ENCODE measurements around the gene AFAP1L1. TPM values are rescaled to one million over a fixed set of nuclear protein-coding genes. Genes with fewer than 3 reads are reported as not detected.

Gene AFAP1L1
- total and polyA plus RNA-seq, 2 of the 13 experiments (the other 11 are each of a cell fraction or from before 2014, with no cell fraction given), result 0.38 to 1.0 TPM

DNA sequence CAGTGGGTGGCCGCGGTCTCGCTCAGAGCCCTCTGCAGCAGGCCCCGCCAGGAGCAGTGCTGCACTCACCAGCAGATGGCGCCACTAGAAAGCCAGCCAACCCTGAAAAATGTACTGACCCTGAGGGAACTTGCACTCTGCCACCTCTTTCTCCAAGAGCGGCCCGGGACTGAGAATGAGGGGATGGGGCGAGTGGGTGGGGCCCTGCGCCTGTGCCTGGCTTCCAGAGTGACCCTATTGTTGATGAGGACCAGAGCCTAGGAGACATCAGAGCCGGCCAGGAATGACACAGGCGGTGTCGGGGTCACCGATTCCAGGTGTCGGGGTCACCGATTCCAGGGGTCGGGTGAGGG is 110.3 kb downstream of the AFAP1L1 start (continued):
- TF ChIP-seq, protein P1, sequence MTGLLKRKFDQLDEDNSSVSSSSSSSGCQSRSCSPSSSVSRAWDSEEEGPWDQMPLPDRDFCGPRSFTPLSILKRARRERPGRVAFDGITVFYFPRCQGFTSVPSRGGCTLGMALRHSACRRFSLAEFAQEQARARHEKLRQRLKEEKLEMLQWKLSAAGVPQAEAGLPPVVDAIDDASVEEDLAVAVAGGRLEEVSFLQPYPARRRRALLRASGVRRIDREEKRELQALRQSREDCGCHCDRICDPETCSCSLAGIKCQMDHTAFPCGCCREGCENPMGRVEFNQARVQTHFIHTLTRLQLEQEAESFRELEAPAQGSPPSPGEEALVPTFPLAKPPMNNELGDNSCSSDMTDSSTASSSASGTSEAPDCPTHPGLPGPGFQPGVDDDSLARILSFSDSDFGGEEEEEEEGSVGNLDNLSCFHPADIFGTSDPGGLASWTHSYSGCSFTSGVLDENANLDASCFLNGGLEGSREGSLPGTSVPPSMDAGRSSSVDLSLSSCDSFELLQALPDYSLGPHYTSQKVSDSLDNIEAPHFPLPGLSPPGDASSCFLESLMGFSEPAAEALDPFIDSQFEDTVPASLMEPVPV (CRISPR knock-in tag; IDR thresholded peaks at IDR 0.05), result no peak
- no peak for TF ChIP-seq SATB2 (CRISPR knock-in tag; IDR thresholded peaks at IDR 0.05)
- no peak for TF ChIP-seq ZNF761 (CRISPR knock-in tag; conservative IDR thresholded peaks at IDR 0.05)
- TF ChIP-seq TRIM24 (CRISPR knock-in tag; IDR thresholded peaks at IDR 0.05), result no peak
- TF ChIP-seq, protein P2, sequence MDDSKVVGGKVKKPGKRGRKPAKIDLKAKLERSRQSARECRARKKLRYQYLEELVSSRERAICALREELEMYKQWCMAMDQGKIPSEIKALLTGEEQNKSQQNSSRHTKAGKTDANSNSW (CRISPR knock-in tag; IDR thresholded peaks at IDR 0.05; ENCODE audit: borderline replicate concordance), result no peak
- no peak for TF ChIP-seq ZFP36L2 (CRISPR knock-in tag; IDR thresholded peaks at IDR 0.05)
- no peak for TF ChIP-seq ZNF605 (CRISPR knock-in tag; IDR thresholded peaks at IDR 0.05)
- TF ChIP-seq ZFX (CRISPR knock-in tag; IDR thresholded peaks at IDR 0.05; ENCODE audit: low read depth), result peak; percentile 81; the same call in 1 of the 2 replicates
- no peak for TF ChIP-seq ASH2L (IDR thresholded peaks at IDR 0.05; ENCODE audit: insufficient read length, low read depth, low read length)
- TF ChIP-seq ZNF34 (CRISPR knock-in tag; IDR thresholded peaks at IDR 0.05; ENCODE audit: borderline replicate concordance), result no peak
- 0 out of 2 replicates have a peak, but pooled peaks have one; percentile 58 for TF ChIP-seq PAX8 (CRISPR knock-in tag; IDR thresholded peaks at IDR 0.05; ENCODE audit: borderline replicate concordance)
- TF ChIP-seq, protein P3, sequence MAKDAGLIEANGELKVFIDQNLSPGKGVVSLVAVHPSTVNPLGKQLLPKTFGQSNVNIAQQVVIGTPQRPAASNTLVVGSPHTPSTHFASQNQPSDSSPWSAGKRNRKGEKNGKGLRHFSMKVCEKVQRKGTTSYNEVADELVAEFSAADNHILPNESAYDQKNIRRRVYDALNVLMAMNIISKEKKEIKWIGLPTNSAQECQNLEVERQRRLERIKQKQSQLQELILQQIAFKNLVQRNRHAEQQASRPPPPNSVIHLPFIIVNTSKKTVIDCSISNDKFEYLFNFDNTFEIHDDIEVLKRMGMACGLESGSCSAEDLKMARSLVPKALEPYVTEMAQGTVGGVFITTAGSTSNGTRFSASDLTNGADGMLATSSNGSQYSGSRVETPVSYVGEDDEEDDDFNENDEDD (CRISPR knock-in tag; IDR thresholded peaks at IDR 0.05; ENCODE audit: borderline replicate concordance), result no peak
- TF ChIP-seq ZBTB7B (CRISPR knock-in tag; IDR thresholded peaks at IDR 0.05), result 0 out of 2 replicates have a peak, but pooled peaks have one; percentile 20
- no peak for TF ChIP-seq SSRP1 (CRISPR knock-in tag; IDR thresholded peaks at IDR 0.05)
- peak; percentile 43; the same call in 1 of the 2 replicates for TF ChIP-seq ZNF235 (CRISPR knock-in tag; IDR thresholded peaks at IDR 0.05; ENCODE audit: borderline replicate concordance)
- no peak for TF ChIP-seq RNF2 (conservative IDR thresholded peaks at IDR 0.05; ENCODE audit: low read depth)
- no peak for TF ChIP-seq KLF6 (CRISPR knock-in tag; IDR thresholded peaks at IDR 0.05)
- TF ChIP-seq, protein P4, sequence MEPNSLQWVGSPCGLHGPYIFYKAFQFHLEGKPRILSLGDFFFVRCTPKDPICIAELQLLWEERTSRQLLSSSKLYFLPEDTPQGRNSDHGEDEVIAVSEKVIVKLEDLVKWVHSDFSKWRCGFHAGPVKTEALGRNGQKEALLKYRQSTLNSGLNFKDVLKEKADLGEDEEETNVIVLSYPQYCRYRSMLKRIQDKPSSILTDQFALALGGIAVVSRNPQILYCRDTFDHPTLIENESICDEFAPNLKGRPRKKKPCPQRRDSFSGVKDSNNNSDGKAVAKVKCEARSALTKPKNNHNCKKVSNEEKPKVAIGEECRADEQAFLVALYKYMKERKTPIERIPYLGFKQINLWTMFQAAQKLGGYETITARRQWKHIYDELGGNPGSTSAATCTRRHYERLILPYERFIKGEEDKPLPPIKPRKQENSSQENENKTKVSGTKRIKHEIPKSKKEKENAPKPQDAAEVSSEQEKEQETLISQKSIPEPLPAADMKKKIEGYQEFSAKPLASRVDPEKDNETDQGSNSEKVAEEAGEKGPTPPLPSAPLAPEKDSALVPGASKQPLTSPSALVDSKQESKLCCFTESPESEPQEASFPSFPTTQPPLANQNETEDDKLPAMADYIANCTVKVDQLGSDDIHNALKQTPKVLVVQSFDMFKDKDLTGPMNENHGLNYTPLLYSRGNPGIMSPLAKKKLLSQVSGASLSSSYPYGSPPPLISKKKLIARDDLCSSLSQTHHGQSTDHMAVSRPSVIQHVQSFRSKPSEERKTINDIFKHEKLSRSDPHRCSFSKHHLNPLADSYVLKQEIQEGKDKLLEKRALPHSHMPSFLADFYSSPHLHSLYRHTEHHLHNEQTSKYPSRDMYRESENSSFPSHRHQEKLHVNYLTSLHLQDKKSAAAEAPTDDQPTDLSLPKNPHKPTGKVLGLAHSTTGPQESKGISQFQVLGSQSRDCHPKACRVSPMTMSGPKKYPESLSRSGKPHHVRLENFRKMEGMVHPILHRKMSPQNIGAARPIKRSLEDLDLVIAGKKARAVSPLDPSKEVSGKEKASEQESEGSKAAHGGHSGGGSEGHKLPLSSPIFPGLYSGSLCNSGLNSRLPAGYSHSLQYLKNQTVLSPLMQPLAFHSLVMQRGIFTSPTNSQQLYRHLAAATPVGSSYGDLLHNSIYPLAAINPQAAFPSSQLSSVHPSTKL (CRISPR knock-in tag; IDR thresholded peaks at IDR 0.05), result no peak

Data from HepG2 (cell line).